K562 (cell line): ENCODE measurements around the gene KLHL20. TPM values are rescaled to one million over a fixed set of nuclear protein-coding genes. Genes with fewer than 3 reads are reported as not detected.

ENCODE experiments used
- E2F4 ChIP-seq: sonication (generic); formaldehyde crosslinking; IDR thresholded peaks from 2 replicates; pipeline ENCODE4 v1.8.0; 2022; ENCODE audit warnings: mild to moderate bottlenecking, low read depth, missing genetic modification reagents
- EWSR1 ChIP-seq: fragments of 450-650 bp; IDR thresholded peaks from 2 replicates; pipeline ENCODE4 v1.6.1; 2018; ENCODE audit warnings: borderline replicate concordance, mild to moderate bottlenecking, low read depth, moderate library complexity; ENCODE audit not compliant: partially characterized antibody
- FOSL1 ChIP-seq: fragments of 200-800 bp; sonication (Bioruptor generic); conservative IDR thresholded peaks from 2 replicates; pipeline ENCODE4 v1.6.1; 2016; ENCODE audit warnings: missing genetic modification characterization, missing compliant biosample characterization
- GATAD2B ChIP-seq: fragments of 450-650 bp; IDR thresholded peaks from 2 replicates; pipeline ENCODE4 v1.6.1; 2017; ENCODE audit warnings: mild to moderate bottlenecking, borderline replicate concordance
- GMEB1 ChIP-seq: fragments of 250-450 bp; sonication (Bioruptor Pico); IDR thresholded peaks from 2 replicates; pipeline ENCODE4 v1.4.0; 2020; ENCODE audit warnings: mild to moderate bottlenecking
- GTF3C2 ChIP-seq: IDR thresholded peaks from 3 replicates; pipeline ENCODE4 v1.6.1; 2011; ENCODE audit warnings: borderline replicate concordance, mild to moderate bottlenecking, moderate library complexity; ENCODE audit not compliant: insufficient read length; ENCODE audit errors: extremely low read depth
- ILF3 ChIP-seq: fragments of 450-650 bp; IDR thresholded peaks from 2 replicates; pipeline ENCODE4 v1.6.1; 2018; ENCODE audit warnings: antibody characterized with exemption, mild to moderate bottlenecking, moderate library complexity, borderline replicate concordance
- MBD1 ChIP-seq: fragments of 250-450 bp; sonication (Bioruptor Pico); IDR thresholded peaks from 2 replicates; pipeline ENCODE4 v1.8.0; 2022; ENCODE audit warnings: inconsistent platforms
- NBN ChIP-seq: fragments of 450-650 bp; IDR thresholded peaks from 2 replicates; pipeline ENCODE4 v1.6.1; 2016; ENCODE audit warnings: low read depth, mild to moderate bottlenecking
- NFATC3 ChIP-seq: fragments of 450-650 bp; IDR thresholded peaks from 2 replicates; pipeline ENCODE4 v1.6.1; 2017; ENCODE audit warnings: mild to moderate bottlenecking
- PTRF ChIP-seq: fragments of 450-650 bp; IDR thresholded peaks from 2 replicates; pipeline ENCODE4 v1.6.1; 2016; ENCODE audit warnings: mild to moderate bottlenecking, missing genetic modification characterization, missing compliant biosample characterization
- SREBF1 ChIP-seq: fragments of 150-350 bp; IDR thresholded peaks from 2 replicates; pipeline ENCODE4 v1.6.1; 2014; ENCODE audit warnings: antibody characterized with exemption, low read depth, low read length, borderline replicate concordance
- SRF ChIP-seq, 2 experiments: fragments of 250-450, 450-650 bp in 1 of 2; sonication (Bioruptor Pico) in 1 of 2; sonication (generic) in 1 of 2; formaldehyde crosslinking; IDR thresholded peaks; 2 replicates each; pipeline versions ENCODE4 v1.5.0 to v1.5.1; 2020 to 2022; ENCODE audit warnings: mild to moderate bottlenecking in 1 of 2, missing genetic modification reagents in 1 of 2
- TAF7 ChIP-seq: fragments of 450-650 bp; IDR thresholded peaks from 2 replicates; pipeline ENCODE4 v1.6.1; 2016; ENCODE audit warnings: missing genetic modification characterization, missing compliant biosample characterization
- ZBED1 ChIP-seq: IDR thresholded peaks from 2 replicates; pipeline ENCODE4 v1.6.1; 2014
- ZBTB33 ChIP-seq: sonication (generic); formaldehyde crosslinking; IDR thresholded peaks from 2 replicates; pipeline ENCODE4 v1.8.1; 2023; ENCODE audit warnings: mild to moderate bottlenecking, missing genetic modification reagents
- ZBTB9 ChIP-seq: fragments of 450-650 bp; formaldehyde crosslinking; IDR thresholded peaks from 2 replicates; pipeline ENCODE4 v1.4.0; 2020; ENCODE audit warnings: mild to moderate bottlenecking, moderate library complexity
- polyA plus RNA-seq, 8 experiments: library from polyadenylated mRNA; depleted of rRNA in 4 of 8; stranded (reverse) in 5 of 8; unstranded in 3 of 8; fragments of >200 nt; fragmentation: Nextera tagmentation in 2 of 8; fragmentation: Illumina TruSeq in 1 of 8; extraction: Ambion mirVana in 2 of 8; extraction: Trizol in 1 of 8; gene quantifications; 2 replicates each; pipeline versions ENCODE4 v1.2.1 to v1.2.3, GENCODE V29; 2011 to 2014; ENCODE audit warnings: inconsistent platforms in 1 of 8, missing spikeins in 1 of 8
- total RNA-seq, 7 experiments: library from RNA; depleted of rRNA in 6 of 7; stranded (reverse); fragments of >200 nt in 6 of 7; fragmentation: Illumina TruSeq in 2 of 7; extraction: Trizol in 2 of 7; gene quantifications; 2 replicates each; pipeline versions ENCODE4 v1.2.1 to v1.2.3, GENCODE V29; 2011 to 2021; ENCODE audit warnings: low replicate concordance in 1 of 7

Gene KLHL20
- total and polyA plus RNA-seq, 9 of the 15 experiments (the other 6 are each of a cell fraction or from before 2014, with no cell fraction given) = 8.9 to 23.2 (median 16.8) TPM

- no peak for TF ChIP-seq NBN
- no peak for TF ChIP-seq FOSL1
- no peak for TF ChIP-seq GTF3C2
- no peak for TF ChIP-seq GMEB1
- 0 out of 2 replicates have a peak, but pooled peaks have one; percentile 35 for TF ChIP-seq TAF7 (tag)
- TF ChIP-seq ZBTB9 (CRISPR knock-in tag) = no peak
- no peak for TF ChIP-seq GATAD2B
- no peak for TF ChIP-seq MBD1 (CRISPR knock-in tag)
- TF ChIP-seq ZBTB33 (CRISPR knock-in tag) = no peak
- TF ChIP-seq ZBED1 = no peak
- TF ChIP-seq SREBF1 = no peak
- TF ChIP-seq EWSR1 = no peak
- TF ChIP-seq E2F4 (CRISPR knock-in tag) = no peak
- no peak for TF ChIP-seq NFATC3
- 0 out of 4 replicates have a peak, but pooled peaks of 1 of the 2 experiments have one; percentile 9 for TF ChIP-seq SRF (CRISPR knock-in tag; IDR thresholded peaks at IDR 0.05)
- no peak for TF ChIP-seq PTRF (tag)
- TF ChIP-seq ILF3 = no peak
Measured at GRCh38 chr1:173823781-173824314, 109.1 kb downstream of the KLHL20 start (continued).
